Measurements from ENCODE around the gene GDF9. TPM values are rescaled to one million over a fixed set of nuclear protein-coding genes. Genes with fewer than 3 reads are reported as not detected.
"Not testable (repeated sequence)": the region's sequence is repeated elsewhere in the genome, so short reads cannot be mapped to it uniquely, and the experiment has no call there.

Gene GDF9
- polyA plus RNA-seq, 3 donors = 0.11 to 0.63 (median 0.31) TPM

GRCh38 chr5:132876020-132876759, 9.9 kb upstream of the GDF9 start:
- 82 to 90% (median 86%) methylated on average over 1 of the region's 1 CpG for WGBS, 3 donors
- H3K27ac ChIP-seq (ENCODE audit: low read depth, low read length) = no peak overlapping the region

DNA sequence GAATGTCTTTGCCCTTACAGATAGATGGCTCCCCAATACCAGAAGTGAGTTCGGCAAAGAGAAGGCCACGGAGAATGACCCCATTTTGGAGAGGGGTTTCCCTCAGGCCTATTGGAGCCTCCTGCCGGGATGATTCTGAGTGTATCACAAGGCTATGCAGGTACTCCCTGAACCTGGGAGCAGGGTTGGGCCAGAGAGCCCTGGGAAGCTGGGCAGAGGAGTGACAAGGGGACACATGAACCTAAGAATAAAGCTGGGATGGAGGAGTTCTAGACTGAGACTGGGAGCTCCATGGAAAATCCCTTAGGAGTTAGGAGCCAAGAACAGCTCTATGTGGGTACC, 7.6 kb upstream of the GDF9 start:
- 94 to 95% (median 94%) methylated on average over 3 of the region's 3 CpGs for WGBS, 3 donors
- no peak overlapping the region for H3K27ac ChIP-seq (ENCODE audit: low read depth, low read length)

DNA sequence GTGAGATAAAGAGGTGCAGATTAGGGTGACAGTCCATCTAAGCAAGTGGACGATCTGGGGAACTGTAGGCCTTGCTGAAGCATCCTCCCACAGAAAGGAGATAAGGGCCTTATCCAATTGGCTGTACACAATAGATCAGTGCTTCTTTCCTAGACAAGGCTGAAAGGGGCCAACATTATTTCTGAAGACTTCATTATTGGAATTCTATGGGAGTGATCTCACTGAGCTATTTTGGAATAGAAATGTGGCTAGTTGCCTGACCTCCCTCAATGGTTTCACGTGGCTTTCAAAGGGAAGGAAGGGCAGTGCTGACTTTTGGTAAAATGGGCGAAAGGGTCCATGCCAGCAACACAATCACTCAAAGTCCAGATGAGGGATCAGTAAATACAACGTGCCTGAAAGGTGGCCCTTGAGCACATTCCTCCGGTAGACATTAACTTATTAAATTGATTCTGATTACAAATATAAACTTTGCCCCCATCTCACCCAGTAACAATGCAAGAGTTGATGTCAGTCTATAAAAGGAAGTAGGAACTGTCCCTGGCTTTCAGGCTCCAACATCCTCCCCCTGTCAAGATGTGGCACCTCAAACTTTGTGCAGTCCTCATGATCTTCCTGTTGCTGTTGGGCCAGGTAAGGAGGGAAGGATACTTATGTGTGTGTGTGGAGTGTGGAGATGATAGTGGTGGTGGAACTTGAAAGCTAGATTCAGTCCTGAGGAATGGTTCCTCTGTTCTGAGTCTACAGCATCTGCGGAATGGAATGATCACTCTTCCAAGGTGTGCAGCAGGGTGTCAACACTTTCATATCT, 7.1 kb upstream of the GDF9 start, which contains the start of gene LEAP2:
Gene LEAP2, plus strand, starts transcription at position 550 of the 811 bp plus-strand sequence. Its CDS starts 27 bp downstream, at position 577.
- no peak within 1 kb of the TSS for H3K27ac ChIP-seq (ENCODE audit: low read depth, low read length)

GRCh38 chr5:132872788-132873118, 6.5 kb upstream of the GDF9 start:
- no peak overlapping the region for H3K27ac ChIP-seq (ENCODE audit: low read depth, low read length)
- 88 to 95% (median 92%) methylated on average over 1 of the region's 1 CpG for WGBS, 3 donors

More for the DNA sequence above, 7.1 kb upstream of the GDF9 start, which contains the start of gene LEAP2:
- 31 to 67% (median 65%) methylated on average over 6 of the region's 6 CpGs for WGBS, 3 donors

GRCh38 chr5:132871459-132872284, 5.4 kb upstream of the GDF9 start:
- no peak overlapping the region for H3K27ac ChIP-seq (ENCODE audit: low read depth, low read length)
- 78 to 84% (median 81%) methylated on average over 5 of the region's 5 CpGs for WGBS, 3 donors

DNA sequence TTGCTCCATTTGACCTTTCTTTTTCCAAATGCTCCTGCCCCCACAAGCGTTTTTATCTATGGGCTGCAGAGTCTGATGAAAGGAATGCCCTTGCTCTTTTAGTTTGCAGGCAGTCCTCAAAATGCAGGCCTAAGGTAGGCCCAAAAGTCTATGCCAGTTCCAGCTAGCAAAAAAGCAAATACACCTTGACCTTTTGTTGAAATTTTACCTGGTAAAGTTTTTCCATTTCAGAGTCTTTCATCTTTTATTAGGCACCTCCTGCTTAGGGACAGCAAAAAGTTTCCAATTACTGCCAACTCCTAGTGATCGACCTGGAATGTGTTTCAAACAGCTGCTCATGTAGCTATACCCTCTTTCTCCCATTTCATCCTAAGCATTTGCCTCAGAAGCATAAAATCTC, 4.5 kb upstream of the GDF9 start:
- no peak overlapping the region for H3K27ac ChIP-seq (ENCODE audit: low read depth, low read length)
- WGBS, 3 donors = 59 to 77% (median 68%) methylated on average over 2 of the region's 2 CpGs

DNA sequence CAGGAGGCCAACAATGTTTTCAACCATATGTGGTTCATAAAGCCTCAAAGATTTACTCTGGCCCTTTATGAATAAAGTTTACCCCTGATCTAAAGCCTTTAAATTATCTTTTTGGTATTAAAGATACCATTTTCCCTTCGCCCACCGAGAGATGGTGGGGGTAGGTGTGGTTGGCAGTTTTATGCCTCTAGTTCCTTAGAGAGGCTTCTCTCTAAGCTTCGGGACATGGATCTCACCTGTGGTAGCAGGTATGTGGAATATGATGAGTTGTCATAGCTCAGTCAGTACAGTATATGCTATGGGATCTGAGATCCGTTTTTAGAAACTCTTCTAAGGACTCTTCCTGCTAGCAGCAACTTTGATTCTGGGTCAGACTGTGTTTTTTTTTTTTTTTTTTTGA, 2.5 kb upstream of the GDF9 start:
- WGBS, 3 donors = 80 to 87% (median 84%) methylated on average over 4 of the region's 4 CpGs
- no peak overlapping the region for H3K27ac ChIP-seq (ENCODE audit: low read depth, low read length)

GRCh38 chr5:132867046-132867451, 780 bp upstream of the GDF9 start:
- WGBS, 3 donors = 0 to 4% (median 2%) methylated on average over 12 to 13 of the region's 13 CpGs
- peak overlapping the region; percentile 36 for H3K27ac ChIP-seq (ENCODE audit: low read depth, low read length)

- WGBS, 3 donors = 23 to 35% (median 32%) methylated on average over 30 of the region's 30 CpGs
- H3K27ac ChIP-seq (ENCODE audit: low read depth, low read length) = peak overlapping the region; percentile 55
Observed at GRCh38 chr5:132865668-132866341, 464 bp downstream of the GDF9 start.

DNA sequence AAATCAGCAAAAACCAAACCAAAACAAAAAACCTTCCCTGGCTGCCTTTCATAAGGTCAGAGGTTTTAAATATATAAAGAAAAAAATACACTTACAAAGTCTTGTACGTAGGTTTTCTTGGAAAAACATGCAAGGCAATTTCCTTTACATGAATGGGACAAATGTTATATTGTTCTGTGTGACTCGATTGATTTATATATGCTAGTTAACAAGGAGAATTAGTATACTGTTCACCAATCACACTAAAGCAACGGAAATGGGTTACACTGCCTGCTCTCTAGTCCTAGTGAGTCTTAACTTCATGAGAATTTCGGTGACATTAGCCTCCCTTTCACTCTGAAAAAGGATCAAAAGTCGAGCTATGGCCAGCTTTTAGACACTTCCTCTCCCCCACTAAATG, 5.5 kb downstream of the GDF9 start:
- 60 to 75% (median 74%) methylated on average over 5 of the region's 5 CpGs for WGBS, 3 donors
- H3K27ac ChIP-seq (ENCODE audit: low read depth, low read length) = no peak overlapping the region

- H3K27ac ChIP-seq (ENCODE audit: low read depth, low read length) = no peak overlapping the region
- 79 to 93% (median 84%) methylated on average over 2 of the region's 2 CpGs for WGBS, 3 donors
Observed at GRCh38 chr5:132859889-132860437, 6.3 kb downstream of the GDF9 start.

DNA sequence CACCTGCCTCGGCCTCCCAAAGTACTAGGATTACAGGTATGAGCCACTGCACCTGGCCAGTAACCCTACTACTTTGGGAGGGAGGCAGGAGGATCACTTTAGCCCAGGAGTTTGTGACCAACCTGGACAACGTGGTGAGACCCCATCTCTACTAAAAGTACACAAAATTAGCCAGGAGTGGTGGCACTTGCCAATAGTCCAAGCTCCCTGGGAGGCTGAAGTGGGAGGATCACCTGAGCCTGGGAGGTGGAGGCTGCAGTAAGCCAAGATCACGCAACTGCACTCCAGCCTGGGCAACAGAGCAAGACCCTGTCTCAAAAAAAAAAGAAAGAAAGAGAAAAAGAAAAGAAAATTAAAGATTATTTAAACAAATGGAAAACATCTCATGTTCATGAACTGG, 10.3 kb downstream of the GDF9 start:
- 78 to 93% (median 82%) methylated on average over 3 of the region's 3 CpGs for WGBS, 3 donors
- H3K27ac ChIP-seq (ENCODE audit: low read depth, low read length) = no peak overlapping the region

GRCh38 chr5:132854992-132855391, 11.3 kb downstream of the GDF9 start:
- not testable (repeated sequence) for H3K27ac ChIP-seq (ENCODE audit: low read depth, low read length)
- 96 to 98% (median 96%) methylated on average over 5 of the region's 5 CpGs for WGBS, 3 donors

DNA sequence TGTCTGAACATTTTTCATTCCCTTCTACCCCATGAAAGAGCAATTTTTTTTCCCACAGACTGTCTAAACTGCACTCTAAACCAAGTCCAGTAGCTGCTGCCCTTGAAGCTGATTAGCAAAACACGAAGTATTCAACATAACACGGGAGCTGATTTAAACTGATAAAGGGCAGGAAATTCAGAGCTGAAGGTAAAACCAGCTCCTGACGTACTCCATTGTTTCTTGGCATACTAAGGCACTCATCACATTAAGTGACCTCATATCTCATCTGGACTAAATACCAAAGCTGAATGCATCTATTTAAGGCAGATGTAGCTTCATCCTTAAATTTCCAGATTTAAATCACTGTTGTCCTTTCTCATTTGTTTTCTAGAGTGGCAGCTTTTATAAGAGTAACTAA, 12.0 kb downstream of the GDF9 start:
- H3K27ac ChIP-seq (ENCODE audit: low read depth, low read length) = no peak overlapping the region
- 8 to 39% (median 37%) methylated on average over 3 of the region's 3 CpGs for WGBS, 3 donors

DNA sequence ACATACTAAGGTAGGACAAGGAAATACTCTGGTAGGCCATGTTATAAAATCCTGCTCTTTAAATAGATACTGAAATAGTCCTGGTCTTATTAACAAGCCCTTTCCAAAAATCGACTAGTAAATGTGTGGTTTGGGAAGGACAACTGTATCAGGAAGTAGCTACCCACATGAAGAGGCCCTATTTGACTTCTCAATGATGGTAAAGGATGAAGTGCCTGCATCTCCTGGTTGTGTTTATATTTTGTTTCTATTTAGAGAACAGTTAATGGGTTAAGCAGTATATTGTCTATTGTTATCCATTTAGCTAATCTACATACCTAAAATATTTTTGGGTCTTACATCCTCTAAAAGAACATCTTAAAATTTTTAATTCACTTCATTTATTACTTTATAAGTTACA, 12.5 kb downstream of the GDF9 start:
- WGBS, 3 donors = 21 to 38% (median 24%) methylated on average over 1 of the region's 1 CpG
- H3K27ac ChIP-seq (ENCODE audit: low read depth, low read length) = no peak overlapping the region

- no peak overlapping the region for H3K27ac ChIP-seq (ENCODE audit: low read depth, low read length)
- 68 to 94% (median 88%) methylated on average over 3 of the region's 3 CpGs for WGBS, 3 donors
Observed at GRCh38 chr5:132853323-132853722, 12.9 kb downstream of the GDF9 start.

GRCh38 chr5:132850066-132850465, 16.2 kb downstream of the GDF9 start:
- 62 to 91% (median 82%) methylated on average over 2 of the region's 2 CpGs for WGBS, 3 donors
- no peak overlapping the region for H3K27ac ChIP-seq (ENCODE audit: low read depth, low read length)

- 40 to 80% (median 64%) methylated on average over 1 of the region's 1 CpG for whole genome bisulfite sequencing, 3 donors
- H3K27ac ChIP-seq (ENCODE audit: low read depth, low read length) = no peak overlapping the region
Observed at GRCh38 chr5:132849347-132849746, 16.9 kb downstream of the GDF9 start.
